IMR-90 (cell line): ENCODE measurements around the gene MRAP. TPM values are rescaled to one million over a fixed set of nuclear protein-coding genes. Genes with fewer than 3 reads are reported as not detected.

Experiments
- ATAC-seq: fragments of 200-7000 bp; cut with Tn5 transposase; 2 replicates; pipeline ENCODE4 v1.9.1; 2020; ENCODE audit warnings: low read depth, mild to moderate bottlenecking, moderate library complexity
- BruUV-seq: library from RNA; stranded (reverse); fragments of 400-500 nt; replicated peaks from 2 replicates; lab custom pipeline; 2021; lab: Mats Ljungman, UMichigan
- CTCF ChIA-PET: fragments of 300-600 bp; formaldehyde crosslinking; extraction: SDS; loops from one replicate; lab custom pipeline; 2021; ENCODE audit warnings: antibody characterized with exemption; lab: Yijun Ruan, JAX
- POLR2A ChIA-PET: fragments of 300-600 bp; sonication (Branson Sonifier 250); formaldehyde crosslinking; loops from one replicate; lab custom pipeline; 2022; ENCODE audit warnings: antibody characterized with exemption; ENCODE audit not compliant: unreplicated experiment; lab: Charles Lee
- DNase-seq: peaks from one replicate; pipeline ENCODE4 v3.0.0; 2013
- H2AFZ ChIP-seq: replicated peaks from 2 replicates; pipeline ENCODE3; 2013; ENCODE audit warnings: low read length, mild to moderate bottlenecking; ENCODE audit not compliant: poor library complexity
- H2AK5ac ChIP-seq: 2 replicates; pipeline ENCODE4 v1.6.1; 2013; ENCODE audit warnings: low read depth, low read length, inconsistent platforms
- H2AK9ac ChIP-seq: replicated peaks from 2 replicates; pipeline ENCODE3; 2013; ENCODE audit warnings: mild to moderate bottlenecking, low read depth, low read length, moderate library complexity; ENCODE audit not compliant: poor library complexity
- H2BK120ac ChIP-seq: 2 replicates; pipeline ENCODE4 v1.6.1; 2013; ENCODE audit warnings: low read depth, low read length, inconsistent platforms
- H2BK15ac ChIP-seq: 3 replicates; pipeline ENCODE4 v1.6.1; 2013; ENCODE audit warnings: low read depth, low read length, inconsistent platforms
- H2BK20ac ChIP-seq: 2 replicates; pipeline ENCODE4 v1.6.1; 2013; ENCODE audit warnings: low read depth, mild to moderate bottlenecking, inconsistent platforms, low read length, moderate library complexity
- H2BK5ac ChIP-seq: 2 replicates; pipeline ENCODE4 v1.6.1; 2013; ENCODE audit warnings: mild to moderate bottlenecking, low read depth, low read length, inconsistent platforms; ENCODE audit not compliant: poor library complexity, severe bottlenecking
- H3K14ac ChIP-seq: replicated peaks from 2 replicates; pipeline ENCODE4 v1.6.1; 2013; ENCODE audit warnings: low read depth, low read length, inconsistent platforms
- H3K18ac ChIP-seq: 2 replicates; pipeline ENCODE4 v1.6.1; 2013; ENCODE audit warnings: low read depth, low read length, control low read depth
- H3K23ac ChIP-seq: 2 replicates; pipeline ENCODE4 v1.6.1; 2013; ENCODE audit warnings: low read depth, low read length, inconsistent platforms
- H3K27ac ChIP-seq: 2 replicates; pipeline ENCODE4 v1.5.1; 2013; ENCODE audit warnings: mild to moderate bottlenecking, control low read depth, low read length; ENCODE audit not compliant: insufficient read depth
- H3K27me3 ChIP-seq: 2 replicates; pipeline ENCODE4 v1.6.1; 2013; ENCODE audit warnings: low read length; ENCODE audit not compliant: control insufficient read depth, insufficient read depth
- H3K36me3 ChIP-seq: 2 replicates; pipeline ENCODE4 v1.6.1; 2013; ENCODE audit warnings: low read length, mixed read lengths; ENCODE audit not compliant: control insufficient read depth, insufficient read depth
- H3K4ac ChIP-seq: 2 replicates; pipeline ENCODE4 v1.6.1; 2013; ENCODE audit warnings: low read depth, low read length, inconsistent platforms
- H3K4me1 ChIP-seq: 2 replicates; pipeline ENCODE4 v1.6.1; 2013; ENCODE audit warnings: low read length, mixed read lengths; ENCODE audit not compliant: control insufficient read depth, insufficient read depth
- H3K4me2 ChIP-seq: 2 replicates; pipeline ENCODE4 v1.6.1; 2013; ENCODE audit warnings: low read depth, mild to moderate bottlenecking, control low read depth, low read length, moderate library complexity
- H3K4me3 ChIP-seq: 2 replicates; pipeline ENCODE4 v1.5.1; 2013; ENCODE audit warnings: low read depth, mild to moderate bottlenecking, control low read depth, low read length, moderate library complexity; ENCODE audit not compliant: insufficient read depth
- H3K56ac ChIP-seq: 2 replicates; pipeline ENCODE4 v1.6.1; 2013; ENCODE audit warnings: low read length, inconsistent platforms; ENCODE audit not compliant: insufficient read depth; ENCODE audit errors: extremely low read depth
- H3K79me1 ChIP-seq, 2 experiments: 2 replicates each; pipeline ENCODE4 v1.6.1; 2013; ENCODE audit warnings: low read length in 2 of 2, inconsistent platforms in 1 of 2, low read depth in 1 of 2
- H3K9ac ChIP-seq: 2 replicates; pipeline ENCODE4 v1.6.1; 2013; ENCODE audit warnings: low read depth, low read length, control low read depth
- H3K9me1 ChIP-seq: 2 replicates; pipeline ENCODE4 v1.6.1; 2013; ENCODE audit warnings: low read length, inconsistent platforms; ENCODE audit not compliant: insufficient read depth
- H3K9me3 ChIP-seq: 2 replicates; pipeline ENCODE4 v1.6.1; 2013; ENCODE audit warnings: low read length; ENCODE audit not compliant: control insufficient read depth, insufficient read depth
- H4K20me1 ChIP-seq: 2 replicates; pipeline ENCODE4 v1.6.1; 2013; ENCODE audit warnings: low read length, inconsistent platforms; ENCODE audit not compliant: insufficient read depth
- H4K5ac ChIP-seq: 2 replicates; pipeline ENCODE4 v1.6.1; 2013; ENCODE audit warnings: mild to moderate bottlenecking, low read depth, low read length, control low read depth
- H4K8ac ChIP-seq, 2 experiments: 2 replicates each; pipeline ENCODE4 v1.6.1; 2013; ENCODE audit warnings: low read depth in 2 of 2, low read length in 2 of 2, control low read depth in 1 of 2, inconsistent platforms in 1 of 2
- H4K91ac ChIP-seq: 2 replicates; pipeline ENCODE4 v1.6.1; 2013; ENCODE audit warnings: low read depth, low read length, inconsistent platforms; ENCODE audit not compliant: insufficient read depth
- BHLHE40 ChIP-seq: fragments of 150-350 bp; IDR thresholded peaks from 2 replicates; pipeline ENCODE4 v1.6.1; 2016; ENCODE audit warnings: mild to moderate bottlenecking, low read depth, low read length
- CEBPB ChIP-seq: IDR thresholded peaks from 2 replicates; pipeline ENCODE4 v1.6.1; 2012; ENCODE audit warnings: low read depth, low read length, improper control_type of control experiment
- CHD1 ChIP-seq: IDR thresholded peaks from 2 replicates; pipeline ENCODE4 v1.6.1; 2012; ENCODE audit warnings: low read depth, low read length, improper control_type of control experiment
- FOS ChIP-seq: fragments of 150-350 bp; IDR thresholded peaks from 2 replicates; pipeline ENCODE4 v1.6.1; 2016; ENCODE audit warnings: low read depth, low read length
- MAFK ChIP-seq: IDR thresholded peaks from 2 replicates; pipeline ENCODE4 v1.6.1; 2012; ENCODE audit warnings: low read depth, low read length, improper control_type of control experiment
- MAZ ChIP-seq: IDR thresholded peaks from 2 replicates; pipeline ENCODE4 v1.6.1; 2012; ENCODE audit warnings: low read depth, mild to moderate bottlenecking, low read length, improper control_type of control experiment, moderate library complexity, borderline replicate concordance
- MXI1 ChIP-seq: IDR thresholded peaks from 2 replicates; pipeline ENCODE4 v1.6.1; 2012; ENCODE audit warnings: low read depth, mild to moderate bottlenecking, low read length, moderate library complexity, borderline replicate concordance
- NFE2L2 ChIP-seq: fragments of 150-350 bp; IDR thresholded peaks from 2 replicates; pipeline ENCODE4 v1.6.1; 2016; ENCODE audit warnings: low read depth, mild to moderate bottlenecking, low read length
- POLR2A ChIP-seq: IDR thresholded peaks from 2 replicates; pipeline ENCODE4 v1.6.1; 2012; ENCODE audit warnings: mild to moderate bottlenecking, low read depth, low read length
- RAD21 ChIP-seq: IDR thresholded peaks from 2 replicates; pipeline ENCODE4 v1.6.1; 2012; ENCODE audit warnings: low read length, improper control_type of control experiment
- RCOR1 ChIP-seq: IDR thresholded peaks from 2 replicates; pipeline ENCODE4 v1.6.1; 2012; ENCODE audit warnings: mild to moderate bottlenecking, low read length, improper control_type of control experiment; ENCODE audit not compliant: insufficient replicate concordance
- RFX5 ChIP-seq: IDR thresholded peaks from 2 replicates; pipeline ENCODE4 v1.8.0; 2012; ENCODE audit warnings: low read depth, mild to moderate bottlenecking, low read length, moderate library complexity
- SMC3 ChIP-seq: fragments of 150-350 bp; IDR thresholded peaks from 2 replicates; pipeline ENCODE4 v1.6.1; 2016; ENCODE audit warnings: low read depth, mild to moderate bottlenecking, antibody characterized with exemption, low read length, moderate library complexity
- USF2 ChIP-seq: fragments of 150-350 bp; IDR thresholded peaks from 2 replicates; pipeline ENCODE4 v1.6.1; 2017; ENCODE audit warnings: mild to moderate bottlenecking, antibody characterized with exemption, low read length, low read depth
- WGBS, 2 experiments: methylation state at CpG; one replicate each; pipeline versions ENCODE4 v1.1.5 to v1.1.7; 2013; ENCODE audit warnings: missing lambda C conversion rate in 2 of 2; ENCODE audit not compliant: insufficient read length in 1 of 2; ENCODE audit errors: extremely low coverage in 2 of 2; 5-methylcytosine and 5-hydroxymethylcytosine counted together
- dilution Hi-C: fragments of 300-500 bp; cut with HindIII; formaldehyde crosslinking; loops from one replicate; pipeline ENCODE4 v1.14.3; 2018; ENCODE audit warnings: low sequenced_read_pairs; ENCODE audit not compliant: unreplicated experiment
- in situ Hi-C: fragments of 300-500 bp; cut with MboI; formaldehyde crosslinking; loops from 3 replicates; pipeline ENCODE4 v1.14.3; 2019; ENCODE audit warnings: low sequenced_read_pairs, inconsistent platforms, mixed read lengths
- intact Hi-C: fragments of 100-400 bp; cut with micrococcal nuclease; formaldehyde crosslinking; loops from 2 replicates; pipeline ENCODE4 v1.10.0; 2022
- polyA plus RNA-seq, 3 experiments: library from polyadenylated mRNA; depleted of rRNA; stranded (reverse); fragments of >200 nt; gene quantifications; 2 replicates each; pipeline ENCODE4 v1.2.3, GENCODE V29; 2012; ENCODE audit warnings: low replicate concordance in 1 of 3
- total RNA-seq: library from RNA; depleted of rRNA; stranded (reverse); fragments of >200 nt; gene quantifications from 2 replicates; pipeline ENCODE4 v1.2.3, GENCODE V29; 2012
- TF ChIP-seq, protein P1 (sequence below): conservative IDR thresholded peaks from 2 replicates; pipeline ENCODE4 v1.5.1; 2012; ENCODE audit warnings: mild to moderate bottlenecking, low read depth, low read length, improper control_type of control experiment
- TF ChIP-seq, protein P2 (sequence below): fragments of 150-350 bp; IDR thresholded peaks from 2 replicates; pipeline ENCODE4 v1.6.1; 2016; ENCODE audit warnings: low read depth, mild to moderate bottlenecking, low read length, moderate library complexity, borderline replicate concordance

Gene MRAP
- total and polyA plus RNA-seq, 2 of the 4 experiments (the other 2 are of a cell fraction) = not detected

DNA sequence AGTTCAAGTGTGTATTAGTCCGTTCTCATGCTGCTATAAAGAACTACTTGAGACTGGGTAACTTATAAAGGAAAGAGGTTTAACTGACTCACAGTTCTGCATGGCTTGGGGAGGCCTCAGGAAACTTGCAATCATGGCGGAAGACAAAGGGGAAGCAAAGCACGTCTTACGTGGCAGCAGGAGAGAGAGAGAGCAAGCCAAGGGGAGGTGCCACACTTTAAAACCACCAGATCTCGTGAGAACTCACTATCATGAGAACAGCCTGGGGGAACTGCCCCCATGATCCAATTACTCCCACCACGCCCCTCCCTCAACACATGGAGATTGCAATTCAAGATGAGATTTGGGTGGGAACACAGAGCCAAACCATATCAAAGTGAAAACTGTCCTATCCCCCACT lies 15.7 kb upstream of the MRAP start:
- intact Hi-C loops = no loop called here
- Histone ChIP-seq H3K27me3 (no peaks in the 10 kb centered on the region), H3K18ac (no peak overlapping the region), H3K9me3 (no peaks in the 10 kb centered on the region), H4K20me1 (no peaks in the 10 kb centered on the region), H3K4me3 (no peak overlapping the region), H3K9me1 (peaks cover 6% of the 10 kb centered on the region; the same call in 1 of the 2 replicates), H4K5ac (no peak overlapping the region), H2AK5ac (no peak overlapping the region), H2BK5ac (no peak overlapping the region), H3K23ac (no peak overlapping the region), H2AFZ (no peak overlapping the region), H4K8ac (no peak overlapping the region), H3K56ac (no peak overlapping the region), H3K36me3 (peaks cover 1% of the 10 kb centered on the region; the same call in 1 of the 2 replicates), H2BK20ac (no peak overlapping the region), H3K14ac (no peak overlapping the region), H3K4ac (no peak overlapping the region), H2BK120ac (no peak overlapping the region), H3K4me1 (peaks cover 5% of the 10 kb centered on the region), H3K79me1 (peaks cover 10 to 12% of the 10 kb centered on the region in 2 experiments), H3K9ac (no peak overlapping the region), H4K91ac (no peak overlapping the region), H3K27ac (no peak overlapping the region), H2AK9ac (no peak overlapping the region), H2BK15ac (no peak overlapping the region), H3K4me2 (no peak overlapping the region)
- no peak for TF ChIP-seq MAFK
- TF ChIP-seq MXI1 = no peak
- TF ChIP-seq MAZ = no peak
- TF ChIP-seq FOS = no peak
- TF ChIP-seq, protein P1, sequence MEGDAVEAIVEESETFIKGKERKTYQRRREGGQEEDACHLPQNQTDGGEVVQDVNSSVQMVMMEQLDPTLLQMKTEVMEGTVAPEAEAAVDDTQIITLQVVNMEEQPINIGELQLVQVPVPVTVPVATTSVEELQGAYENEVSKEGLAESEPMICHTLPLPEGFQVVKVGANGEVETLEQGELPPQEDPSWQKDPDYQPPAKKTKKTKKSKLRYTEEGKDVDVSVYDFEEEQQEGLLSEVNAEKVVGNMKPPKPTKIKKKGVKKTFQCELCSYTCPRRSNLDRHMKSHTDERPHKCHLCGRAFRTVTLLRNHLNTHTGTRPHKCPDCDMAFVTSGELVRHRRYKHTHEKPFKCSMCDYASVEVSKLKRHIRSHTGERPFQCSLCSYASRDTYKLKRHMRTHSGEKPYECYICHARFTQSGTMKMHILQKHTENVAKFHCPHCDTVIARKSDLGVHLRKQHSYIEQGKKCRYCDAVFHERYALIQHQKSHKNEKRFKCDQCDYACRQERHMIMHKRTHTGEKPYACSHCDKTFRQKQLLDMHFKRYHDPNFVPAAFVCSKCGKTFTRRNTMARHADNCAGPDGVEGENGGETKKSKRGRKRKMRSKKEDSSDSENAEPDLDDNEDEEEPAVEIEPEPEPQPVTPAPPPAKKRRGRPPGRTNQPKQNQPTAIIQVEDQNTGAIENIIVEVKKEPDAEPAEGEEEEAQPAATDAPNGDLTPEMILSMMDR = no peak
- TF ChIP-seq BHLHE40 = no peak
- TF ChIP-seq CEBPB = no peak
- no peak for TF ChIP-seq SMC3
- TF ChIP-seq, protein P2, sequence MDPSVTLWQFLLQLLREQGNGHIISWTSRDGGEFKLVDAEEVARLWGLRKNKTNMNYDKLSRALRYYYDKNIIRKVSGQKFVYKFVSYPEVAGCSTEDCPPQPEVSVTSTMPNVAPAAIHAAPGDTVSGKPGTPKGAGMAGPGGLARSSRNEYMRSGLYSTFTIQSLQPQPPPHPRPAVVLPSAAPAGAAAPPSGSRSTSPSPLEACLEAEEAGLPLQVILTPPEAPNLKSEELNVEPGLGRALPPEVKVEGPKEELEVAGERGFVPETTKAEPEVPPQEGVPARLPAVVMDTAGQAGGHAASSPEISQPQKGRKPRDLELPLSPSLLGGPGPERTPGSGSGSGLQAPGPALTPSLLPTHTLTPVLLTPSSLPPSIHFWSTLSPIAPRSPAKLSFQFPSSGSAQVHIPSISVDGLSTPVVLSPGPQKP = no peak
- no peak for TF ChIP-seq RAD21
- no peak for TF ChIP-seq USF2
- no peak for TF ChIP-seq CHD1
- TF ChIP-seq RFX5 = no peak
- TF ChIP-seq POLR2A = no peak
- no peak for TF ChIP-seq NFE2L2
- TF ChIP-seq RCOR1 = no peak
- DNase-seq = no peak
- WGBS, 2 experiments = 100% methylated on average over 1 of the region's 6 CpGs; no CpG with 5 or more reads in 1 of the 2 experiments
- POLR2A ChIA-PET = no interaction called here
- CTCF ChIA-PET = no interaction called here
- dilution Hi-C loops = no loop called here
- no peak for ATAC-seq
- BruUV-seq = no TSS peak
- in situ Hi-C loops = no loop called here
